ENCODE measurements around the gene SIN3B.

Gene SIN3B

GRCh38 chr19:16801600-16802013 lies 27.6 kb upstream of the SIN3B start:
- Histone ChIP-seq H3K9me3 (ENCODE audit: control insufficient read depth, insufficient read depth, low read depth, low read length) (no peaks in the 10 kb centered on the region), H3K36me3 (ENCODE audit: control insufficient read depth in 2 of 2, insufficient read depth in 1 of 2, low read length in 2 of 2) (no peaks in the 10 kb centered on the region; a peak in 1 of 3 replicates), H3K4me1 (ENCODE audit: control insufficient read depth, insufficient read depth, low read length) (no peaks in the 10 kb centered on the region), H3K4me3 (ENCODE audit: low read depth, low read length) (no peak overlapping the region), H3K27ac (ENCODE audit: extremely low read depth, low read depth, low read length) (peak overlapping the region; percentile 21; the same call in 1 of the 2 replicates)
- CTCF ChIA-PET = interaction anchor here (0.7 to 0.8 kb wide), 2 partner anchors 10 to 11 kb away, joined by 3 to 6 read pairs; no protein-coding TSS in a partner anchor
- POLR2A ChIA-PET = no interaction called here
- TF ChIP-seq ZNF837 (tag by site-specific recombination; IDR thresholded peaks at IDR 0.05) (no peak), GLIS1 (tag by site-specific recombination; IDR thresholded peaks at IDR 0.05) (peak; percentile 99), SP2 (tag by site-specific recombination; IDR thresholded peaks at IDR 0.05) (peak; percentile 35), ZNF623 (tag by site-specific recombination; IDR thresholded peaks at IDR 0.05) (0 out of 2 replicates have a peak, but pooled peaks have one; percentile 15), ZNF335 (tag by site-specific recombination; conservative IDR thresholded peaks at IDR 0.05) (0 out of 2 replicates have a peak, but pooled peaks have one; percentile 21), ZNF843 (tag by site-specific recombination; IDR thresholded peaks at IDR 0.05) (peak; percentile 39; the same call in 1 of the 2 replicates), CTCF (tag by site-specific recombination; IDR thresholded peaks at IDR 0.05) (peak; percentile 37; the same call in 1 of the 2 replicates), ZXDB (tag by site-specific recombination; IDR thresholded peaks at IDR 0.05) (0 out of 2 replicates have a peak, but pooled peaks have one; percentile 38), SETDB1 (IDR thresholded peaks at IDR 0.05; ENCODE audit: insufficient read length, low read length) (peak; percentile 11), ZIC2 (tag by site-specific recombination; IDR thresholded peaks at IDR 0.05) (peak; percentile 73), ZBTB17 (tag by site-specific recombination; IDR thresholded peaks at IDR 0.05) (peak; percentile 79), ZNF692 (tag by site-specific recombination; IDR thresholded peaks at IDR 0.05) (peak; percentile 25; the same call in 1 of the 2 replicates), OSR2 (tag by site-specific recombination; IDR thresholded peaks at IDR 0.05) (peak; percentile 94), ZNF600 (tag by site-specific recombination; IDR thresholded peaks at IDR 0.05) (peak; percentile 94), ZNF629 (tag by site-specific recombination; IDR thresholded peaks at IDR 0.05) (peak; percentile 70), REPIN1 (tag by site-specific recombination; IDR thresholded peaks at IDR 0.05; ENCODE audit: low read depth) (no peak), KLF17 (tag by site-specific recombination; IDR thresholded peaks at IDR 0.05) (peak; percentile 65; the same call in 1 of the 2 replicates), INSM2 (tag by site-specific recombination; IDR thresholded peaks at IDR 0.05) (0 out of 2 replicates have a peak, but pooled peaks have one; percentile 35), ZNF366 (tag by site-specific recombination; conservative IDR thresholded peaks at IDR 0.05) (peak; percentile 73), ZNF239 (tag by site-specific recombination; IDR thresholded peaks at IDR 0.05) (no peak), ZNF792 (tag by site-specific recombination; IDR thresholded peaks at IDR 0.05) (0 out of 2 replicates have a peak, but pooled peaks have one; percentile 43), AEBP2 (tag by site-specific recombination; IDR thresholded peaks at IDR 0.05; ENCODE audit: borderline replicate concordance) (no peak), ZNF677 (tag by site-specific recombination; IDR thresholded peaks at IDR 0.05) (no peak), KLF8 (tag by site-specific recombination; IDR thresholded peaks at IDR 0.05) (0 out of 2 replicates have a peak, but pooled peaks have one; percentile 35)
- TF ChIP-seq, protein P1, sequence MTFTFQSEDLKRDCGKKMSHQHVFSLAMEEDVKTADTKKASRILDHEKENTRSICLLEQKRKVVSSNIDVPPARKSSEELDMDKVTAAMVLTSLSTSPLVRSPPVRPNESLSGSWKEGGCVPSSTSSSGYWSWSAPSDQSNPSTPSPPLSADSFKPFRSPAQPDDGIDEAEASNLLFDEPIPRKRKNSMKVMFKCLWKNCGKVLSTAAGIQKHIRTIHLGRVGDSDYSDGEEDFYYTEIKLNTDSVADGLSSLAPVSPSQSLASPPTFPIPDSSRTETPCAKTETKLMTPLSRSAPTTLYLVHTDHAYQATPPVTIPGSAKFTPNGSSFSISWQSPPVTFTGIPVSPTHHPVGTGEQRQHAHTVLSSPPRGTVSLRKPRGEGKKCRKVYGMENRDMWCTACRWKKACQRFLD (tag by site-specific recombination; IDR thresholded peaks at IDR 0.05) = no peak
- TF ChIP-seq, protein P2, sequence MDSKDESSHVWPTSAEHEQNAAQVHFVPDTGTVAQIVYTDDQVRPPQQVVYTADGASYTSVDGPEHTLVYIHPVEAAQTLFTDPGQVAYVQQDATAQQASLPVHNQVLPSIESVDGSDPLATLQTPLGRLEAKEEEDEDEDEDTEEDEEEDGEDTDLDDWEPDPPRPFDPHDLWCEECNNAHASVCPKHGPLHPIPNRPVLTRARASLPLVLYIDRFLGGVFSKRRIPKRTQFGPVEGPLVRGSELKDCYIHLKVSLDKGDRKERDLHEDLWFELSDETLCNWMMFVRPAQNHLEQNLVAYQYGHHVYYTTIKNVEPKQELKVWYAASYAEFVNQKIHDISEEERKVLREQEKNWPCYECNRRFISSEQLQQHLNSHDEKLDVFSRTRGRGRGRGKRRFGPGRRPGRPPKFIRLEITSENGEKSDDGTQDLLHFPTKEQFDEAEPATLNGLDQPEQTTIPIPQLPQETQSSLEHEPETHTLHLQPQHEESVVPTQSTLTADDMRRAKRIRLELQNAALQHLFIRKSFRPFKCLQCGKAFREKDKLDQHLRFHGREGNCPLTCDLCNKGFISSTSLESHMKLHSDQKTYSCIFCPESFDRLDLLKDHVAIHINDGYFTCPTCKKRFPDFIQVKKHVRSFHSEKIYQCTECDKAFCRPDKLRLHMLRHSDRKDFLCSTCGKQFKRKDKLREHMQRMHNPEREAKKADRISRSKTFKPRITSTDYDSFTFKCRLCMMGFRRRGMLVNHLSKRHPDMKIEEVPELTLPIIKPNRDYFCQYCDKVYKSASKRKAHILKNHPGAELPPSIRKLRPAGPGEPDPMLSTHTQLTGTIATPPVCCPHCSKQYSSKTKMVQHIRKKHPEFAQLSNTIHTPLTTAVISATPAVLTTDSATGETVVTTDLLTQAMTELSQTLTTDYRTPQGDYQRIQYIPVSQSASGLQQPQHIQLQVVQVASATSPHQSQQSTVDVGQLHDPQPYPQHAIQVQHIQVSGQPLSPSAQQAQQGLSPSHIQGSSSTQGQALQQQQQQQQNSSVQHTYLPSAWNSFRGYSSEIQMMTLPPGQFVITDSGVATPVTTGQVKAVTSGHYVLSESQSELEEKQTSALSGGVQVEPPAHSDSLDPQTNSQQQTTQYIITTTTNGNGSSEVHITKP (tag by site-specific recombination; IDR thresholded peaks at IDR 0.05) = peak; percentile 55
